GM08714 (cell line): ENCODE data around the gene TMEM255A.

ENCODE experiments used
- H3K4me3 ChIP-seq: fragments of 200-500 bp; sonication (Bioruptor generic); 2 replicates; pipeline ENCODE4 v1.5.1; 2014; ENCODE audit warnings: mild to moderate bottlenecking, low read length, inconsistent platforms
- ZNF274 ChIP-seq: IDR thresholded peaks from 2 replicates; pipeline ENCODE4 v1.6.1; 2012; ENCODE audit warnings: mild to moderate bottlenecking, low read depth, low read length

Gene TMEM255A

GRCh38 chrX:120213438-120214265, 97.6 kb downstream of the TMEM255A start:
- no peak for TF ChIP-seq ZNF274
- no peak overlapping the region for H3K4me3 ChIP-seq
